Keratinocyte (primary cell): ENCODE results near the gene RHPN2.

Experiments
- CTCF ChIP-seq, 3 experiments: IDR thresholded peaks in 1 of 3; conservative IDR thresholded peaks in 1 of 3; optimal IDR thresholded peaks in 1 of 3; 2 replicates in 2 of 3; 3 replicates in 1 of 3; pipeline versions ENCODE3 to v1.5.1; 2011; ENCODE audit warnings: low read length in 3 of 3, mild to moderate bottlenecking in 3 of 3, moderate library complexity in 2 of 3, control low read depth in 1 of 3, inconsistent platforms in 1 of 3; ENCODE audit not compliant: insufficient read depth in 2 of 3; ENCODE audit errors: extremely low read depth in 1 of 3
- EZH2 ChIP-seq: IDR thresholded peaks from one replicate; pipeline ENCODE4 v1.6.1; 2012; ENCODE audit warnings: inconsistent platforms, mild to moderate bottlenecking, low read length, moderate library complexity

- no peak for TF ChIP-seq CTCF (optimal IDR thresholded peaks at IDR 0.05 in 1 of 3, IDR thresholded peaks at IDR 0.05 in 1 of 3, conservative IDR thresholded peaks at IDR 0.05 in 1 of 3; ENCODE audit: extremely low read depth in 1 of 3, insufficient read depth in 2 of 3, low read length in 3 of 3)
- no peak for TF ChIP-seq EZH2
Measured at GRCh38 chr19:33032218-33032781, 32.4 kb downstream of the RHPN2 start.
